ENCODE measurements around the gene RNU5B-1. TPM values are rescaled to one million over a fixed set of nuclear protein-coding genes. Genes with fewer than 3 reads are reported as not detected.
A peak's percentile ranks its signal among the peaks of the same experiment; 100 is the strongest.

Gene RNU5B-1
- total and polyA plus RNA-seq, 9 of the 15 experiments (the other 6 are each of a cell fraction or from before 2014, with no cell fraction given): 14.2 TPM; not detected in 8

DNA sequence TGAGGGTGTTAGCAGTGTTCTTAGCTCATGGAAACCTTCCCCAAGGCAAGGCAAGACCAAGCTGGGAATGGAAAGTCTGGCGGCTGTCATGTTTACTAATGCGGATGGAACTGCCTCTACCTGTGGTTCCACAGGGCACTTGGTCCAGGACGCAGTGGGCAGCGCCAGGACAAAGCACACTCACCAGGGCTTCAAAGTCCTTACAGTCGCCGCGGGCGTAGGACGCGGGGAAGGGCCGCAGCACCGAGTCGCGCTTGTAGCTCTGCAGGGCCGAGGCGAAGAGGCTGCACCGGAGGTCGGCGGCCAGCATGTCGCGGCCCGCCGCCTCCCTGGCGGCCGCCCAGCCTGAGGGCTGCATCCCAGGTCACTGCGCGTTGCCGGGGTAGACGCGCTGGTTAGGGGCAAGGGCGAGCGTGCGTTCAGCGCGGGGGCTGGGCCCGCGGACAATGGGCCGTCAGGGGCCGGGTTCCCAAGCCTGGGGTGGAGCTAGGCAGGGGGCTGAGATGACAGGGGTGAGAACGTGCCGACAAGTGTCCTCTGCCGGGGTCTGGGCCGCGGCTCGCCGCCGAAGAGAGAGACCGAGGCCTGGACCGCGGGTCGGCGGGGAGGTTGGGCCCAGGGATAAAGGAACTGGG is 18.3 kb upstream of the RNU5B-1 start (continued):
- TF ChIP-seq BCL6 (CRISPR knock-in tag; IDR thresholded peaks at IDR 0.05): no peak
- no peak for TF ChIP-seq IRF1 (CRISPR knock-in tag; IDR thresholded peaks at IDR 0.05; ENCODE audit: borderline replicate concordance)
- no peak for TF ChIP-seq ZNF197 (CRISPR knock-in tag; IDR thresholded peaks at IDR 0.05; ENCODE audit: low read depth)
- no peak for TF ChIP-seq JUNB (CRISPR knock-in tag; conservative IDR thresholded peaks at IDR 0.05)
- no peak for TF ChIP-seq STAT5B (CRISPR knock-in tag; IDR thresholded peaks at IDR 0.05)
- TF ChIP-seq NCOA1 (IDR thresholded peaks at IDR 0.05; ENCODE audit: low read depth): no peak
- TF ChIP-seq CBFB (CRISPR knock-in tag; IDR thresholded peaks at IDR 0.05): no peak
- no peak for TF ChIP-seq MED1 (CRISPR knock-in tag; IDR thresholded peaks at IDR 0.05; ENCODE audit: borderline replicate concordance)
- TF ChIP-seq ZFX (CRISPR knock-in tag; IDR thresholded peaks at IDR 0.05): peak; percentile 94
- no peak for TF ChIP-seq LCOR (CRISPR knock-in tag; IDR thresholded peaks at IDR 0.05)
- TF ChIP-seq SAP30 (IDR thresholded peaks at IDR 0.05; ENCODE audit: borderline replicate concordance, insufficient read depth, low read depth, low read length, poor library complexity, severe bottlenecking): peak; percentile 70
- TF ChIP-seq, protein P1, sequence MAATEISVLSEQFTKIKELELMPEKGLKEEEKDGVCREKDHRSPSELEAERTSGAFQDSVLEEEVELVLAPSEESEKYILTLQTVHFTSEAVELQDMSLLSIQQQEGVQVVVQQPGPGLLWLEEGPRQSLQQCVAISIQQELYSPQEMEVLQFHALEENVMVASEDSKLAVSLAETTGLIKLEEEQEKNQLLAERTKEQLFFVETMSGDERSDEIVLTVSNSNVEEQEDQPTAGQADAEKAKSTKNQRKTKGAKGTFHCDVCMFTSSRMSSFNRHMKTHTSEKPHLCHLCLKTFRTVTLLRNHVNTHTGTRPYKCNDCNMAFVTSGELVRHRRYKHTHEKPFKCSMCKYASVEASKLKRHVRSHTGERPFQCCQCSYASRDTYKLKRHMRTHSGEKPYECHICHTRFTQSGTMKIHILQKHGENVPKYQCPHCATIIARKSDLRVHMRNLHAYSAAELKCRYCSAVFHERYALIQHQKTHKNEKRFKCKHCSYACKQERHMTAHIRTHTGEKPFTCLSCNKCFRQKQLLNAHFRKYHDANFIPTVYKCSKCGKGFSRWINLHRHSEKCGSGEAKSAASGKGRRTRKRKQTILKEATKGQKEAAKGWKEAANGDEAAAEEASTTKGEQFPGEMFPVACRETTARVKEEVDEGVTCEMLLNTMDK (IDR thresholded peaks at IDR 0.05; ENCODE audit: borderline replicate concordance, insufficient read depth, low read depth, low read length, poor library complexity, severe bottlenecking): no peak
- TF ChIP-seq, protein P2, sequence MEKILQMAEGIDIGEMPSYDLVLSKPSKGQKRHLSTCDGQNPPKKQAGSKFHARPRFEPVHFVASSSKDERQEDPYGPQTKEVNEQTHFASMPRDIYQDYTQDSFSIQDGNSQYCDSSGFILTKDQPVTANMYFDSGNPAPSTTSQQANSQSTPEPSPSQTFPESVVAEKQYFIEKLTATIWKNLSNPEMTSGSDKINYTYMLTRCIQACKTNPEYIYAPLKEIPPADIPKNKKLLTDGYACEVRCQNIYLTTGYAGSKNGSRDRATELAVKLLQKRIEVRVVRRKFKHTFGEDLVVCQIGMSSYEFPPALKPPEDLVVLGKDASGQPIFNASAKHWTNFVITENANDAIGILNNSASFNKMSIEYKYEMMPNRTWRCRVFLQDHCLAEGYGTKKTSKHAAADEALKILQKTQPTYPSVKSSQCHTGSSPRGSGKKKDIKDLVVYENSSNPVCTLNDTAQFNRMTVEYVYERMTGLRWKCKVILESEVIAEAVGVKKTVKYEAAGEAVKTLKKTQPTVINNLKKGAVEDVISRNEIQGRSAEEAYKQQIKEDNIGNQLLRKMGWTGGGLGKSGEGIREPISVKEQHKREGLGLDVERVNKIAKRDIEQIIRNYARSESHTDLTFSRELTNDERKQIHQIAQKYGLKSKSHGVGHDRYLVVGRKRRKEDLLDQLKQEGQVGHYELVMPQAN (IDR thresholded peaks at IDR 0.05; ENCODE audit: borderline replicate concordance): no peak
- TF ChIP-seq, protein P3, sequence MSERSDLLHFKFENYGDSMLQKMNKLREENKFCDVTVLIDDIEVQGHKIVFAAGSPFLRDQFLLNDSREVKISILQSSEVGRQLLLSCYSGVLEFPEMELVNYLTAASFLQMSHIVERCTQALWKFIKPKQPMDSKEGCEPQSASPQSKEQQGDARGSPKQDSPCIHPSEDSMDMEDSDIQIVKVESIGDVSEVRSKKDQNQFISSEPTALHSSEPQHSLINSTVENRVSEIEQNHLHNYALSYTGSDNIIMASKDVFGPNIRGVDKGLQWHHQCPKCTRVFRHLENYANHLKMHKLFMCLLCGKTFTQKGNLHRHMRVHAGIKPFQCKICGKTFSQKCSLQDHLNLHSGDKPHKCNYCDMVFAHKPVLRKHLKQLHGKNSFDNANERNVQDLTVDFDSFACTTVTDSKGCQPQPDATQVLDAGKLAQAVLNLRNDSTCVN (CRISPR knock-in tag; IDR thresholded peaks at IDR 0.05): 0 out of 2 replicates have a peak, but pooled peaks have one; percentile 20
- TF ChIP-seq HDAC8 (tag; IDR thresholded peaks at IDR 0.05): no peak

Measured in K562 (cell line).